GM12892 (cell line): ENCODE results near the gene ZNF586.

Source experiments
- POLR2A ChIP-seq: IDR thresholded peaks from 2 replicates; pipeline ENCODE4 v1.6.1; 2011; ENCODE audit warnings: low read depth, low read length, control low read depth
- POLR2AphosphoS5 ChIP-seq: IDR thresholded peaks from 2 replicates; pipeline ENCODE4 v1.6.1; 2011; ENCODE audit warnings: low read depth, low read length, control low read depth
- TAF1 ChIP-seq: IDR thresholded peaks from 2 replicates; pipeline ENCODE4 v1.6.1; 2011; ENCODE audit warnings: low read depth, mild to moderate bottlenecking, control low read depth, low read length, borderline replicate concordance

DNA sequence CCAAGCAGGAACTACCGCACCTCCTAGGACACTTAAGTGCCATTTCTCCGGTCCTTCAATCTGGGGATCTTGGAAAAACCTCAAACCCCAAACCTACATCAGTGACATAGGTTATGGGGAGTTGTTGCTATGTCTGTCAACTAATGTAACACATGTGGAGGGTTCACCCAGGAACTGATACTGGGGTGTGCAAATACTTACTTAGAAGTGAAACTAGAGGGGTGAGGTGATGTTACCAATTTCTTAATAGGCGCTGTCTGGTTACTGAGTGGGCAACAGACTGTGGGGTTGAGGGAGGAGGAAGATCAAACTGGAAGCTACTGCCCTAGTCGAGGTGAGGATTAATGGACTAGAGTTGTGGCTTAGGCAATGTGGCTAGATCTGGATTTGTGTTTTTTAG, 1.9 kb downstream of the ZNF586 start:
- TF ChIP-seq POLR2A (no peak), POLR2AphosphoS5 (no peak), TAF1 (no peak)
